Astrocyte (in vitro differentiated cells and primary cell): Measurements from ENCODE around the gene MED13. TPM values are rescaled to one million over a fixed set of nuclear protein-coding genes. Genes with fewer than 3 reads are reported as not detected.

Source experiments
- DNase-seq: peaks from one replicate; pipeline ENCODE4 v3.0.0-alpha.2; 2010; ENCODE audit warnings: low read depth
- FAIRE-seq: peaks from 2 replicates; lab custom pipeline; 2011; peaks lifted over from hg19 to GRCh38; lab: Jason Lieb, UNC
- H2AFZ ChIP-seq: 2 replicates; pipeline ENCODE4 v1.6.0; 2012; ENCODE audit warnings: low read depth, low read length, inconsistent platforms
- H3K27ac ChIP-seq: 2 replicates; pipeline ENCODE4 v1.5.1; 2011; ENCODE audit warnings: low read depth, low read length, inconsistent platforms
- H3K27me3 ChIP-seq: 2 replicates; pipeline ENCODE4 v1.6.0; 2011; ENCODE audit warnings: low read length, inconsistent platforms; ENCODE audit not compliant: insufficient read depth
- H3K36me3 ChIP-seq: 2 replicates; pipeline ENCODE4 v1.5.1; 2011; ENCODE audit warnings: low read length, inconsistent platforms; ENCODE audit not compliant: insufficient read depth
- H3K4me1 ChIP-seq: 2 replicates; pipeline ENCODE4 v1.5.1; 2011; ENCODE audit warnings: low read length, inconsistent platforms; ENCODE audit not compliant: insufficient read depth
- H3K4me2 ChIP-seq: 2 replicates; pipeline ENCODE4 v1.6.0; 2012; ENCODE audit warnings: low read length, inconsistent platforms
- H3K4me3 ChIP-seq: 2 replicates; pipeline ENCODE4 v1.5.1; 2011; ENCODE audit warnings: low read depth, mild to moderate bottlenecking, low read length, inconsistent platforms; ENCODE audit not compliant: insufficient read depth
- H3K79me2 ChIP-seq: 2 replicates; pipeline ENCODE4 v1.6.0; 2012; ENCODE audit warnings: mild to moderate bottlenecking, low read length, inconsistent platforms; ENCODE audit not compliant: insufficient read depth
- H3K9ac ChIP-seq: 2 replicates; pipeline ENCODE4 v1.6.0; 2012; ENCODE audit warnings: mild to moderate bottlenecking, low read length, inconsistent platforms
- H3K9me3 ChIP-seq: 2 replicates; pipeline ENCODE4 v1.5.1; 2012; ENCODE audit warnings: low read depth, mild to moderate bottlenecking, low read length, inconsistent platforms; ENCODE audit not compliant: insufficient read depth
- H4K20me1 ChIP-seq: 2 replicates; pipeline ENCODE4 v1.6.0; 2012; ENCODE audit warnings: low read length, inconsistent platforms; ENCODE audit not compliant: insufficient read depth
- H3K27ac Mint-ChIP-seq: one replicate; pipeline ENCODE4 v1.8.0; 2021; ENCODE audit warnings: mild to moderate bottlenecking, mixed read lengths; ENCODE audit not compliant: unreplicated experiment
- H3K27me3 Mint-ChIP-seq: one replicate; pipeline ENCODE4 v1.8.0; 2021; ENCODE audit warnings: low read depth, mixed read lengths; ENCODE audit not compliant: unreplicated experiment
- H3K36me3 Mint-ChIP-seq: one replicate; pipeline ENCODE4 v1.8.0; 2021; ENCODE audit warnings: low read depth, mixed read lengths; ENCODE audit not compliant: unreplicated experiment
- H3K4me1 Mint-ChIP-seq: one replicate; pipeline ENCODE4 v1.8.0; 2021; ENCODE audit warnings: low read depth, mixed read lengths; ENCODE audit not compliant: unreplicated experiment
- H3K4me3 Mint-ChIP-seq: one replicate; pipeline ENCODE4 v1.8.0; 2021; ENCODE audit warnings: mild to moderate bottlenecking, moderate library complexity, mixed read lengths; ENCODE audit not compliant: unreplicated experiment
- H3K9me3 Mint-ChIP-seq: one replicate; pipeline ENCODE4 v1.8.0; 2021; ENCODE audit warnings: mild to moderate bottlenecking, mixed read lengths; ENCODE audit not compliant: unreplicated experiment
- CTCF ChIP-seq: IDR thresholded peaks from 2 replicates; pipeline ENCODE4 v1.5.1; 2011; ENCODE audit warnings: low read depth, mild to moderate bottlenecking, inconsistent platforms, low read length, moderate library complexity; ENCODE audit not compliant: insufficient read depth
- EZH2 ChIP-seq: IDR thresholded peaks from 2 replicates; pipeline ENCODE4 v1.6.1; 2012; ENCODE audit warnings: mild to moderate bottlenecking, low read length, inconsistent platforms; ENCODE audit not compliant: insufficient read depth
- total RNA-seq: library from RNA; stranded (reverse); gene quantifications from 2 replicates; pipeline ENCODE4 v1.2.1, GENCODE V29; 2021

Gene MED13
- total RNA-seq, 1 donor from 2014 or later = 55.0 TPM

- Mint-ChIP-seq H3K4me1 (peaks cover 27% of the 10 kb centered on the region), H3K36me3 (no peaks in the 10 kb centered on the region), H3K9me3 (no peaks in the 10 kb centered on the region), H3K4me3 (no peak overlapping the region), H3K27me3 (no peaks in the 10 kb centered on the region), H3K27ac (no peak overlapping the region)
- H3K4me3 ChIP-seq = no peak overlapping the region
- peaks cover 8% of the 10 kb centered on the region for H3K36me3 ChIP-seq
- H3K79me2 ChIP-seq = peaks cover 100% of the 10 kb centered on the region
- TF ChIP-seq CTCF = no peak
- no peak for TF ChIP-seq EZH2
- no peaks in the 10 kb centered on the region for H3K9me3 ChIP-seq
- no peak overlapping the region for H3K27ac ChIP-seq
- no peak overlapping the region for H3K4me2 ChIP-seq
- peaks cover 98% of the 10 kb centered on the region for H4K20me1 ChIP-seq
- H3K4me1 ChIP-seq = peaks cover 11% of the 10 kb centered on the region
- no peak for DNase-seq
- FAIRE-seq = no peak
- H3K27me3 ChIP-seq = no peaks in the 10 kb centered on the region
- no peak overlapping the region for H2AFZ ChIP-seq
- H3K9ac ChIP-seq = no peak overlapping the region
Measured at GRCh38 chr17:62058611-62059010, 6.5 kb downstream of the MED13 start.

GRCh38 chr17:62057696-62058095 lies 7.4 kb downstream of the MED13 start:
- peaks cover 6% of the 10 kb centered on the region for H3K4me1 ChIP-seq
- H4K20me1 ChIP-seq = peaks cover 98% of the 10 kb centered on the region
- no peak overlapping the region for H2AFZ ChIP-seq
- no peaks in the 10 kb centered on the region for H3K9me3 Mint-ChIP-seq
- DNase-seq (peak; percentile 4), FAIRE-seq (no peak)
- H3K4me3 Mint-ChIP-seq = no peak overlapping the region
- H3K27me3 Mint-ChIP-seq = no peaks in the 10 kb centered on the region
- no peak overlapping the region for H3K9ac ChIP-seq
- no peak for TF ChIP-seq CTCF
- TF ChIP-seq EZH2 = no peak
- peaks cover 100% of the 10 kb centered on the region for H3K79me2 ChIP-seq
- H3K4me1 Mint-ChIP-seq = peaks cover 27% of the 10 kb centered on the region
- H3K36me3 ChIP-seq = peaks cover 11% of the 10 kb centered on the region
- H3K4me3 ChIP-seq = no peak overlapping the region
- H3K27ac ChIP-seq = no peak overlapping the region
- H3K9me3 ChIP-seq = no peaks in the 10 kb centered on the region
- H3K36me3 Mint-ChIP-seq = peaks cover under 1% of the 10 kb centered on the region
- no peaks in the 10 kb centered on the region for H3K27me3 ChIP-seq
- H3K27ac Mint-ChIP-seq = no peak overlapping the region
- H3K4me2 ChIP-seq = no peak overlapping the region

GRCh38 chr17:62052765-62053338 lies 12.2 kb downstream of the MED13 start:
- Histone ChIP-seq H3K4me1 (no peaks in the 10 kb centered on the region), H3K4me2 (no peak overlapping the region), H3K27me3 (no peaks in the 10 kb centered on the region), H3K79me2 (peaks cover 92% of the 10 kb centered on the region), H4K20me1 (peaks cover 90% of the 10 kb centered on the region), H2AFZ (no peak overlapping the region), H3K4me3 (no peak overlapping the region), H3K9ac (no peak overlapping the region), H3K9me3 (no peaks in the 10 kb centered on the region), H3K27ac (no peak overlapping the region), H3K36me3 (peaks cover 23% of the 10 kb centered on the region)
- TF ChIP-seq CTCF (no peak), EZH2 (no peak)
- H3K36me3 Mint-ChIP-seq = peaks cover 6% of the 10 kb centered on the region
- DNase-seq (no peak), FAIRE-seq (no peak)
- no peaks in the 10 kb centered on the region for H3K27me3 Mint-ChIP-seq
- no peaks in the 10 kb centered on the region for H3K9me3 Mint-ChIP-seq
- H3K4me1 Mint-ChIP-seq = peaks cover 13% of the 10 kb centered on the region
- no peak overlapping the region for H3K4me3 Mint-ChIP-seq
- H3K27ac Mint-ChIP-seq = no peak overlapping the region
